Left lung (tissue), 10 donors: ENCODE data around the gene POLQ. TPM values are rescaled to one million over a fixed set of nuclear protein-coding genes. Genes with fewer than 3 reads are reported as not detected.

Experiments used
- ATAC-seq: fragments of 200-7000 bp; cut with Tn5 transposase; one replicate; pipeline ENCODE4 v1.9.1; 2020; ENCODE audit warnings: moderate library complexity
- DNase-seq, 4 donors: peaks; one replicate each; pipeline ENCODE4 v3.0.0-alpha.2; 2013 to 2020
- H3K27ac ChIP-seq, 2 donors: fragments of 200-600 bp; sonication (generic) in 1 of 2; one replicate each; pipeline versions ENCODE4 v1.5.0 to v1.8.0; 2020 to 2021
- H3K27me3 ChIP-seq, 2 donors: fragments of 200-600 bp; sonication (generic) in 1 of 2; one replicate each; pipeline versions ENCODE4 v1.5.0 to v1.8.0; 2020 to 2021
- H3K36me3 ChIP-seq, 2 donors: fragments of 200-600 bp; sonication (generic) in 1 of 2; one replicate each; pipeline versions ENCODE4 v1.5.0 to v1.8.0; 2020 to 2021
- H3K4me1 ChIP-seq, 2 donors: fragments of 200-600 bp; one replicate each; pipeline ENCODE4 v1.8.0; 2021
- H3K4me3 ChIP-seq, 2 donors: fragments of 200-600 bp; sonication (generic) in 1 of 2; one replicate each; pipeline versions ENCODE4 v1.5.0 to v1.8.0; 2020 to 2021; ENCODE audit warnings: mild to moderate bottlenecking in 1 of 2
- H3K9me3 ChIP-seq, 2 donors: fragments of 200-600 bp; sonication (generic) in 1 of 2; one replicate each; pipeline versions ENCODE4 v1.5.0 to v1.8.0; 2020 to 2021
- CTCF ChIP-seq, 2 donors: fragments of 200-600 bp; sonication (generic) in 1 of 2; IDR thresholded peaks; one replicate each; pipeline versions ENCODE4 v1.5.0 to v1.8.0; 2021; ENCODE audit warnings: antibody characterized with exemption in 2 of 2
- intact Hi-C, 2 donors: fragments of 100-400 bp; cut with DNase I; formaldehyde crosslinking; loops; one replicate each; pipeline versions ENCODE4 v1.11.2 to v1.14.2; 2022
- polyA plus RNA-seq, 6 donors: library from polyadenylated mRNA; unstranded; fragments of 120-200 nt; gene quantifications; one replicate each; pipeline ENCODE4 v1.2.1, GENCODE V29; 2013; ENCODE audit not compliant: insufficient read length in 6 of 6
- total RNA-seq, 2 donors: library from RNA; stranded (reverse); fragmentation: NEBNext Ultra II Directional; extraction: Animal tissue kit (Norgen Biotek cat#: 25700); gene quantifications; one replicate each; pipeline ENCODE4 v1.2.1, GENCODE V29; 2021
- donor health status: DM: no; HTN: yes; CAD: no.
- donor health status: DM: no; HTN: no; CAD: no.

The POLQ gene
- total and polyA plus RNA-seq, 8 donors: 1.7 to 10.4 (median 5.8) TPM

GRCh38 chr3:121581691-121582090, 35.9 kb upstream of the POLQ start:
- TF ChIP-seq CTCF (IDR thresholded peaks at IDR 0.05): no peak
- no peak for ATAC-seq
- no peaks in the 10 kb centered on the region for H3K36me3 ChIP-seq
- no peak overlapping the region for H3K4me3 ChIP-seq
- H3K4me1 ChIP-seq: no peaks in the 10 kb centered on the region
- intact Hi-C loops: no loop called here
- no peak overlapping the region for H3K27ac ChIP-seq
- DNase-seq: no peak
- H3K27me3 ChIP-seq: peaks cover 0 to 6% of the 10 kb centered on the region in 2 donors
- H3K9me3 ChIP-seq: no peaks in the 10 kb centered on the region

GRCh38 chr3:121574449-121574848, 28.7 kb upstream of the POLQ start:
- TF ChIP-seq CTCF (IDR thresholded peaks at IDR 0.05): no peak
- H3K27me3 ChIP-seq: no peaks in the 10 kb centered on the region
- H3K9me3 ChIP-seq: no peaks in the 10 kb centered on the region
- H3K36me3 ChIP-seq: no peaks in the 10 kb centered on the region
- intact Hi-C loops: no loop called here
- H3K4me1 ChIP-seq: no peaks in the 10 kb centered on the region
- H3K27ac ChIP-seq: no peak overlapping the region
- DNase-seq (no peak), ATAC-seq (no peak)
- H3K4me3 ChIP-seq: no peak overlapping the region

- no peaks in the 10 kb centered on the region for H3K27me3 ChIP-seq
- no peaks in the 10 kb centered on the region for H3K4me1 ChIP-seq
- ATAC-seq (no peak), DNase-seq (no peak)
- H3K9me3 ChIP-seq: no peaks in the 10 kb centered on the region
- H3K4me3 ChIP-seq: no peak within 1 kb of the TSS
- no peaks in the 10 kb centered on the region for H3K36me3 ChIP-seq
- intact Hi-C loops: no loop called here
- no peak for TF ChIP-seq CTCF (IDR thresholded peaks at IDR 0.05)
- no peak within 1 kb of the TSS for H3K27ac ChIP-seq
Measured at GRCh38 chr3:121567649-121568048, 21.9 kb upstream of the POLQ start, which contains the start of gene ARGFX. ARGFX (plus strand) TSS chr3:121567949; CDS start chr3:121570714, 2,765 bp downstream.

GRCh38 chr3:121566773-121567172, 21.0 kb upstream of the POLQ start:
- no peak for DNase-seq
- no peaks in the 10 kb centered on the region for H3K4me1 ChIP-seq
- TF ChIP-seq CTCF (IDR thresholded peaks at IDR 0.05): no peak
- no peaks in the 10 kb centered on the region for H3K36me3 ChIP-seq
- ATAC-seq: no peak
- no peaks in the 10 kb centered on the region for H3K9me3 ChIP-seq
- H3K27me3 ChIP-seq: no peaks in the 10 kb centered on the region
- intact Hi-C loops: no loop called here
- no peak overlapping the region for H3K4me3 ChIP-seq
- no peak overlapping the region for H3K27ac ChIP-seq

DNA sequence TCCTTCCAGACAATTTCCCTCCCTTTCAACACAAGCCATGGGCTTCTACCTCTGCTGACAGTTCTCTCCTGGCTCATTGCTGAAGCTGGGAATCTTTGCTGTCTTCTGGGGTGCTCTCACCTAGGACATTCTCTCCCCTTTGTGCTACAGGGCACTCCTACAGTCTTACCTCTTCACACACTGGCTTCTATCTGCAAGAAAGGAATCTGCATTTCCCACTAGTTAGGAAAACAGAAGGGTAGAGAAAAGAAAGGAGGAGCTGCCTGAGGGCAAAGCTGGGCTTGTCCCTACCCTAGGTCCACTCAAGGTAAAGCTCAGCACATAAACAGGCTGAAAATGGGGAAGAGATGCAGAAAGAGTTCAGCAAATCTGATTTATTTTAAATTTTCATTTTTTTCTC, 16.4 kb upstream of the POLQ start:
- ATAC-seq: no peak
- no peaks in the 10 kb centered on the region for H3K36me3 ChIP-seq
- no peak overlapping the region for H3K27ac ChIP-seq
- no peak for DNase-seq
- no peaks in the 10 kb centered on the region for H3K4me1 ChIP-seq
- TF ChIP-seq CTCF (IDR thresholded peaks at IDR 0.05): no peak
- intact Hi-C loops: no loop called here
- no peaks in the 10 kb centered on the region for H3K27me3 ChIP-seq
- H3K9me3 ChIP-seq: no peaks in the 10 kb centered on the region
- no peak overlapping the region for H3K4me3 ChIP-seq
